Inflammatory macrophage (primary cell): ENCODE results near the gene GGPS1.
A peak's percentile ranks its signal among the peaks of the same experiment; 100 is the strongest.
"Not testable (repeated sequence)": the region's sequence is repeated elsewhere in the genome, so short reads cannot be mapped to it uniquely, and the experiment has no call there.

ENCODE experiments used
- DNase-seq, 2 donors: peaks; one replicate each; pipeline ENCODE4 v3.0.0-alpha.2; 2020 to 2022

GGPS1 gene

DNA sequence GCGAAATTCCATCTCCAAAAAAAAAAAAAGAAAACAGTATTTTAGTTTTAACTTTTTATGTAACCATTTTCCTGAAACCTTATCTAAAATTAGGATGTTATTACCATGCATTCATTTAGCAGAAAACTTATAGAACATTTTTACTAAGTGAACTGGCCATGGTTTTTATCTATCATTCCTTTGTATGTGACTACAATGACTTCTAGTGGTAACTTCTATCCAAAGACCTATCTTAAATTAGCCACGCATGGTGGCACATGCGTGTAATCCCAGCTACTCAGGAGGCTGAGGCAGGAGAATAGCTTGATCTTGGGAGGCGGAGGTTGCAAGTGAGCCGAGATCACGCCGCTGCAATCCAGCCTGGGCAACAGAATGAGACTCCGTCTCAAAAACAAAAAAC lies 11.4 kb downstream of the GGPS1 start:
- no peak for DNase-seq

GRCh38 chr1:235341334-235341733 lies 13.0 kb downstream of the GGPS1 start:
- DNase-seq: no peak

GRCh38 chr1:235342039-235342438 lies 13.7 kb downstream of the GGPS1 start:
- DNase-seq: no peak

GRCh38 chr1:235342471-235342870 lies 14.1 kb downstream of the GGPS1 start:
- no peak for DNase-seq

DNA sequence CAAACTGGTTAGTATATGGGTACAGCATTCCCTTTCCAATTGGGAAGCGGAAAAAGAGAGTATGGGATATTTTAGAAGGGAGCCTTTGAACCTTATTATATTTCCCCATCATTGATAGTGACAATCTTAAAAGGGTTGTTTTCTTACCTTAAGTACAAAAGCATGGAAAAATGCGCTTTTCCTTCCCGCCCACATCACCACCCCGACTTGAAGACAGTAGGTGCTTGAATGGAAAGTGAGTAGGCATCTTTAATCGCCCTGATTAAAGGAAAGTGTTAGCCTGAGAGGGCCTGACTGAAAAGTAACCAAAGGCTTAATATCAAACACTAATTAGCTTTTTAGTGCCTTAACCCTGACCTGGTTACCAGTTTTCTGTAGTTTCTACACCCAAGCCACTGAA lies 15.4 kb downstream of the GGPS1 start:
- no peak for DNase-seq

- no peak for DNase-seq
These were observed 23.1 kb downstream of the GGPS1 start for GRCh38 chr1:235351441-235351840.

DNA sequence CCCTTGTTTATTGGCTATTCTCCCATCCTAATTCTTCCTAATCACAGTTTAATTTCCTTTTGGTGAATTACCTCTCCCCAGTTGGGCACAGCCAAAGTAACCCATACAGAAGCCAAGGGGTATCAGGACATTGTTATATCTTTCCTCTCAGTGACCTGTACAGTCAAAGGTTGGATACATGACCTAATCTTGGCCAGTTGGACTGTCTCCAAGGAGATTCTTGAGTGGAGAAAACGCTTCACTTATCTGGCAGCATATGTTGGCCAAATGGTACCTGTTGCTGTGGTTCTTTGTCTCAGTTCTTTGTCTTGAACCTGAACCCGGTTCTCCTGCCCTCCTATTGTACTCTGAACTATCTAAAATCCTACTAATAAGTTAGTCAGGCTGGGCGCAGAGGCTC lies 23.5 kb downstream of the GGPS1 start:
- DNase-seq: no peak

DNA sequence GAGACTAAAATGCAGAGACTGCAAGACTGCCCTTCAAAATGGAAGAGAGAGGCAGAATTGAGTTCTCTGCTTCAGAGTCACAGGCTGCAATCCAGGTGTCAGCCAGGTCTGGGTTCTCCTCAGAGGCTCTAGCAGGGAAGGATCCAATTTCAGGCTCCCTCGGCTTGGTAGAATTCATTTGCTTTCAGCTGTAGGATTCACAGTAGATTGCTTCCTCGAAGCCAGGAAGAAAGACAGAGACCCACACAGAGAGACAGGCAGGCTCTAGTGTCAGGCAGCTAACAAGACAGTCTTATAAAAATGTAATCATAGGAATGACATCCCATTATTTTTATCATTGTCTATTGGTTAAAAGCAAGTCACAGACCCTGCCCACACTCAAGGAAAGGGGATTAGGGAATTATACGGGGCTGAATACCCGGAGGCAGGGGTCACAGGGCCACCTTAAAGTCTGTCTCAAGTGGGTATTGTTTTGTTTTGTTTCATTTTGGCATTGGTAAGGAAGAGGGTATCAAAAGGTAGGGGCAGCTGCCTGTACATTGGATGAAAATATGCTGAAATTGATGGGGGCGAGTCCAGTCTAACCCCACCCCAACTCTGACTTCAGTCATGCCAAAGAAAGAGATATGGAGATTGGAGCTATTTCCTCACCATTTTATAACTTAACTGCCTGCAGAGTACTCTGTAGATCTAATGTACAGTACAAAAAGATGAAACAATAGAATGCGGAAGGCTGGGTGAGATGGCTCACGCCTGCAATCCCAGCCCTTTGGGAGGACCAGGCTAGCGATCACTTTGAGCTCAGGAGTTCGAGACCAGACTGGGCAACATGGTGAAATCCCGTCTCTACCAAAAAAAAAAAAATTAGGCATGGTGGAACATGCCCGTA lies 29.4 kb downstream of the GGPS1 start:
- DNase-seq: no peak

DNA sequence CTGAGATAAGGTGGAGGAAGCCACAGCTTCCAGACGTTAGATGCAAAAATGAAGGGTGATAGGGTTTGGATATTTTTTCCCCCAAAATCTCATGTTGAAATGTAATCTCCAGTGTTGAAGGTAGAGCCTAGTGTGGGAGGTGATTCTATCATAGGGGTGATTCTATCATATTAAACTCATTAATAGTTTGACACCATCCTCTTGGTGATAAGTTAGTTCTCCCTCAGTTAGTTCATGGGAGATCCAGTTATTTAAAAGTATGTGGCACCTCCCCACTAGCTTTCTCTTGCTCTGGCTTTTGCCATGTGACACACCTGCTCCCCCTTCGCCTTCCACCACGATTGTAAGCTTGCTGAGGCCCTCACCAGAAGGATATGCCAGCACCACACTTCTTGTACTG lies 30.5 kb downstream of the GGPS1 start:
- no peak for DNase-seq

DNA sequence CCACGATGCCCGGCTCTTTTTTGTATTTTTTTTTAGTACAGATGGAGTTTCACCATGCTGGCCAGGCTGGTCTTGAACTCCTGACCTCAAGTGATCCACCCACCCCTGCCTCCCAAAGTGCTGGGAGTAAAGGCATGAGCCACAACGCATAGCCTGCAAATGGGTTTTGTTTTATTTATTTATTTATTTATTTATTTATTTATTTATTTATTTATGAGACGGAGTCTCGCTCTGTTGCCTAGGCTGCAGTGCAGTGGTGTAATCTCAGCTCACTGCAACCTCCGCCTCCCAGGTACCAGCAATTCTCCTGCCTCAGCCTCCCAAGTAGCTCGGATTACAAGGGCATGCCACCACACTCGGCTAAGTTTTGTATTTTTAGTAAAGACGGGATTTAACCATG lies 35.8 kb downstream of the GGPS1 start:
- not testable (repeated sequence) for DNase-seq

DNA sequence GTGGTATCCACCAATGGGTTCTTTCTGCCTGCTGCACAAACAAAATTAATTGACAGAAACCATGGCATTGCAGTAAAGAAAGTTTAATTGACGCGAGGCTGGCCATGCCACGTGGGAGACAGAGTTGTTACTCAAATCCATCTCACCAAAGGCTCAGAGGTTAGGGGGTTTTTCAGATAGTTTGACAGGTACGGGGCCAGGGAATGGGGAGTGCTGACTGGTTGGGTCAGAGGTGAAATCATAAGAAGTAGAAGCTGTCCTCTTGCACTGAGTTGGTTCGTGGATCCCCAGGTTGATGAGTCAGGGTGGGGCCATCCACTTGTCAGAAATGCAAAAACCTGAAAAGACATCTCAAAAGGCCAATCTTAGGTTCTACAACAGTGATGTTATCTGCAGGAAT lies 37.9 kb downstream of the GGPS1 start:
- no peak for DNase-seq

GRCh38 chr1:235367000-235367908 lies 38.9 kb downstream of the GGPS1 start, which contains the start of gene TBCE:
Gene TBCE (plus strand): TSS chr1:235367427. CDS start chr1:235380050, 12,623 bp downstream.
- DNase-seq: peak; percentile 97 to 99

DNA sequence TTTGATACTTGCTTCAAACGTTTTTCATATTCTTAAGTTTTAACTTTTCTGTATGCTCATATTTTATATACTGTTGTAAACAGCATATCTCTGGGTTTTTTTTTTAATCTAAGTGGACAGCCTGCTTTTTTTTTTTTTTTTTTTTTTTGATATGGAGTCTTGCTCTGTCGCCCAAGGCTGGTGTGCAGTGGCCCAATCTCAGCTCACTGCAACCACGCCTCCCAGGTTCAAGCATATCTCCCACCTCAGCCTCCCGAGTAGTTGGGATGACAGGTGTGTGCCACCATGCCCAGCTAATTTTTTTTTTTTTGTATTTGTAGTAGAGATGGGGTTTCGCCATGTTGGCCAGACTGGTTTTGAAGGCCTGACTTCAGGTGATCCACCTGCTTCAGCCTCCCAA lies 40.1 kb downstream of the GGPS1 start:
- no peak for DNase-seq

DNA sequence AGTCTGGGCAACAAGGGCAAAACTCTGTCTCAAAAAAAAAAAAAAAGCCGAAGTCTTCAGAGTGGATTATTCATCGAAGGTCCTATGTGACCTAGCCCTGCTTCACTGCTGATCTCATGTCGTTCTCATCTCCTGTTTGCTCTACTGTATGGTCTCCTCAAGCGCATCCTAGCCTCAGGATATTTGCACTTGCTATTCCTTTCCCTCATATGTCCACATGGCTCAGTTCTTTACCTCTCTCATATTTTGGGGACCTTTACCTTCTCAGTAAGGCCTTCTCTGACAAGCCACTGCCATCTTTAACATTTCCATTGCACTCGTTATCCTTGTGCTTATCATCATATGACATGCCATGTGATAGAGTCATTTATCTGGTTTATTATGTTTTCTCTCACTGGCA lies 41.4 kb downstream of the GGPS1 start:
- no peak for DNase-seq

DNA sequence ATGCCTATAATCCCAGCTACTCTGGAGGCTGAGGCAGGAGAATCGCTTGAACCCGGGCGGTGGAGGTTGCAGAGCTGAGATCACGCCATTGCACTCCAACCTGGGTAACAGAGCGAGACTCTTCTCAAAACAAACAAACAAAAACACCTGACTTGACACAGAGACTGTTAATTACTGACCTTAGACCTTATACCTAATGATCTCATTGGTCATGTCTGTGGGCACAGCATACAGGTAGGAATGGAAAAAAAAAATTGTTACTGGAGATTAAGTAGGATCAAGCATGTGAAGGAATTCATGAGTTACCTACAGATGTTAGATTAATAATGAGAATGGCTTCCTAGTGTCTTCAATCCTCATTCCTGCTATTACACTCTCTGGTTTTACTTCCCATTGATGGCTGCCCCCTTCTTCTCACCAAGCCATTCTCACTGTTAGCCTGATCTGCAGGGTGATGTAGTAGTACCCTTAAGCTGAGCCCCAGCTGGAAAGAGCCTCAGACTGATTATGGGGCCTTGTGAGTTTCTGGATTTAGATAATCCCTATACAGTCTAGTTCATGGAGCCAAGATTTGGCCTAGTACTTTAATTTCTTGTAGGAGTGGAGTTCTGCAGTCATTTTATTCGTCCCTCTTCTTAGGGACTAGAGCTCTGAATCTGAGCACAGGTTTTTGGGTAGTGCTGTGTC lies 47.7 kb downstream of the GGPS1 start:
- no peak for DNase-seq

GRCh38 chr1:235378134-235378735 lies 49.9 kb downstream of the GGPS1 start:
- DNase-seq: peak in 1 of 2 donors; percentile 41

GRCh38 chr1:235381955-235382739 lies 53.8 kb downstream of the GGPS1 start:
- DNase-seq: not testable (repeated sequence)

DNA sequence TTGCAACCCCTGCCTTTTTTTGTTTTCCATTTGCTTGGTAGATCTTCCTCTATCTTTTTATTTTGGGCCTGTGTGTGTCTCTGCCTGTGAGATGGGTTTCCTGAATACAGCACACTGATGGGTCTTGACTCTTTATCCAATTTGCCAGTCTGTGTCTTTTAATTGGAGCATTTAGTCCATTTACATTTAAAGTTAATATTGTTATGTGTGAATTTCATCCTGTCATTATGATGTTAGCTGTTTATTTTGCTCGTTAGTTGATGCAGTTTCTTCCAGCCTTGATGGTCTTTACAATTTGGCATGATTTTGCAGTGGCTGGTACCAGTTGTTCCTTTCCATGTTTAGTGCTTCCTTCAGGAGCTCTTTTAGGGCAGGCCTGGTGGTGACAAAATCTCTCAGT lies 57.3 kb downstream of the GGPS1 start:
- not testable (repeated sequence) for DNase-seq

GRCh38 chr1:235391874-235392273 lies 63.5 kb downstream of the GGPS1 start:
- no peak for DNase-seq
